Esophagus muscularis mucosa (tissue), 3 donors: ENCODE measurements around the gene FRZB.

Experiments
- POLR2A ChIP-seq: fragments of 450-650 bp; IDR thresholded peaks from one replicate; pipeline ENCODE4 v1.6.1; 2017; ENCODE audit warnings: antibody characterized with exemption, moderate library complexity, mild to moderate bottlenecking, low read depth
- POLR2AphosphoS5 ChIP-seq, 2 donors: sonication (generic); formaldehyde crosslinking; IDR thresholded peaks; one replicate each; pipeline ENCODE4 v1.6.1; 2017; ENCODE audit warnings: antibody characterized with exemption in 2 of 2
- TF ChIP-seq, protein P1 (sequence below), 3 experiments: fragments of 200-600 bp in 2 of 3; fragments of 450-650 bp in 1 of 3; sonication (generic) in 2 of 3; IDR thresholded peaks; one replicate each; pipeline ENCODE4 v1.5.1; 2017 to 2019; ENCODE audit warnings: antibody characterized with exemption in 3 of 3, mild to moderate bottlenecking in 2 of 3, moderate library complexity in 1 of 3

DNA sequence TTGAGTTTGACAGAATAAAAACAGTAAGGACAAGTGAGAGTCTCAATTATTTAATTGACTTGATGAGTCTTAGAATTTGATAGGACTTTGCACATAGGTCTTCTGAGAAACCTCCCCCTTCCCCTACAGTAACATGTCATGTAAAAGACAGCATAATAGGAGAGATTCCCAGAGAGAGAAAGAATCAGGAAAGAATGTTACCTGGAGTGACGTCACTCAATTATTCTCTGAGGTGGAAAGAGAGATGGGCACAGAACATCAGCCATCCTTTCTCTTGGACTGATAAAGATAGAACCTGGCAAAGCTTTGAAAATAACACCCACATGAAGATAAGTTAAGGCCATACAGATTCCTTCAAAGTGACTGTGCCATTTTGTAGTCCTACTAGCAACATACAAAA is 19.3 kb upstream of the FRZB start:
- TF ChIP-seq, protein P1, sequence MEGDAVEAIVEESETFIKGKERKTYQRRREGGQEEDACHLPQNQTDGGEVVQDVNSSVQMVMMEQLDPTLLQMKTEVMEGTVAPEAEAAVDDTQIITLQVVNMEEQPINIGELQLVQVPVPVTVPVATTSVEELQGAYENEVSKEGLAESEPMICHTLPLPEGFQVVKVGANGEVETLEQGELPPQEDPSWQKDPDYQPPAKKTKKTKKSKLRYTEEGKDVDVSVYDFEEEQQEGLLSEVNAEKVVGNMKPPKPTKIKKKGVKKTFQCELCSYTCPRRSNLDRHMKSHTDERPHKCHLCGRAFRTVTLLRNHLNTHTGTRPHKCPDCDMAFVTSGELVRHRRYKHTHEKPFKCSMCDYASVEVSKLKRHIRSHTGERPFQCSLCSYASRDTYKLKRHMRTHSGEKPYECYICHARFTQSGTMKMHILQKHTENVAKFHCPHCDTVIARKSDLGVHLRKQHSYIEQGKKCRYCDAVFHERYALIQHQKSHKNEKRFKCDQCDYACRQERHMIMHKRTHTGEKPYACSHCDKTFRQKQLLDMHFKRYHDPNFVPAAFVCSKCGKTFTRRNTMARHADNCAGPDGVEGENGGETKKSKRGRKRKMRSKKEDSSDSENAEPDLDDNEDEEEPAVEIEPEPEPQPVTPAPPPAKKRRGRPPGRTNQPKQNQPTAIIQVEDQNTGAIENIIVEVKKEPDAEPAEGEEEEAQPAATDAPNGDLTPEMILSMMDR (IDR thresholded peaks at IDR 0.05) = no peak
- TF ChIP-seq POLR2A (no peak), POLR2AphosphoS5 (IDR thresholded peaks at IDR 0.05) (no peak)
